ENCODE data around the gene TMEM218.

Gene TMEM218

DNA sequence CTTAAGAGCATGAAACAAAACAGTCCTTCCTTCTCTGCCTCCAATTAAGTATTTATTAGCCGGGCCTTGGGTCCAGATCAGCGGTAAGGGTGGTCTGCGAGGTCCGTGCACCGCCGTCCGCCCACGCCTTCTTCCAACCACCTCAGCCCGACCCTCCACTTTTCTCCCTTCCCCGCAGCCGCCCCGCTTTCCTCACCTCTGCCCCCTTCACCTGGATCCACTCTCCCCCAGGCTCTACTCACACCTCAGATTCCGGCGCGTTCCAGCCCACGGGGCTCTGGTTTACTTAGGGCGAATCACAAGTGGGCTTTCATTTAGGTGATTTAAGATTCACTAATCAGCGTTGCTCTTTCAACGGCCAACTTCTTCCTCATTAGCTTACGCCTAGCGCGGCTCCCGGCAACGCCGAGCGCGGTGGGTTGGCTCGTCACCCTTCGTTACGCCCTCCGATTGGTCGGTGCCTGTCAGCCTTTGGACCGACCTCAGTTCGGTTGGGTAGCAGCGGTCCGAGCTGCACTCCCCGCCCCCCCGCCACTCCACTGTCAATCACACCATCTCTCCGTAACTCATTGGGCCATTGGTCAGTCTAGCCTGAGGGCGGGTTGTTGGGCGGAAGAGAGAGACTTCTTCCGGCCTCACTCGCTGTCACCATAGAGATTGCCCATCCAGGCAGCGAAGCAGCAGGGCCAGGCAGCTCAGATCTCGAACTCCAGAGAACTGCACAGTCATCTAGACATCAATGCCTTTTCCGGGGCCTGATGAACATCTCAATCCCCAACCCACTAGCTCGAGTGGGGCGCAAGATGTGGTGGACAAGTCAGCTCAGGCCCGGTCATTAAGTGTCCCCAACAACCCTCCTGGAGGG, at the start of gene TMEM218:
Gene TMEM218, minus strand, starts transcription at position 284 of the 865 bp plus-strand sequence. CDS start 9,385 bp downstream, outside the sequence.
- H3K4me3 ChIP-seq (ENCODE audit: low read depth, low read length): peak within 1 kb of the TSS; percentile 65
- TF ChIP-seq, protein P1, sequence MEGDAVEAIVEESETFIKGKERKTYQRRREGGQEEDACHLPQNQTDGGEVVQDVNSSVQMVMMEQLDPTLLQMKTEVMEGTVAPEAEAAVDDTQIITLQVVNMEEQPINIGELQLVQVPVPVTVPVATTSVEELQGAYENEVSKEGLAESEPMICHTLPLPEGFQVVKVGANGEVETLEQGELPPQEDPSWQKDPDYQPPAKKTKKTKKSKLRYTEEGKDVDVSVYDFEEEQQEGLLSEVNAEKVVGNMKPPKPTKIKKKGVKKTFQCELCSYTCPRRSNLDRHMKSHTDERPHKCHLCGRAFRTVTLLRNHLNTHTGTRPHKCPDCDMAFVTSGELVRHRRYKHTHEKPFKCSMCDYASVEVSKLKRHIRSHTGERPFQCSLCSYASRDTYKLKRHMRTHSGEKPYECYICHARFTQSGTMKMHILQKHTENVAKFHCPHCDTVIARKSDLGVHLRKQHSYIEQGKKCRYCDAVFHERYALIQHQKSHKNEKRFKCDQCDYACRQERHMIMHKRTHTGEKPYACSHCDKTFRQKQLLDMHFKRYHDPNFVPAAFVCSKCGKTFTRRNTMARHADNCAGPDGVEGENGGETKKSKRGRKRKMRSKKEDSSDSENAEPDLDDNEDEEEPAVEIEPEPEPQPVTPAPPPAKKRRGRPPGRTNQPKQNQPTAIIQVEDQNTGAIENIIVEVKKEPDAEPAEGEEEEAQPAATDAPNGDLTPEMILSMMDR (IDR thresholded peaks at IDR 0.05; ENCODE audit: low read depth, low read length): no peak
- in situ Hi-C loops (cut with HindIII; ENCODE audit: low sequenced_read_pairs): no loop called here
- peak; percentile 99 for DNase-seq (ENCODE audit: low read depth, low spot score)

DNA sequence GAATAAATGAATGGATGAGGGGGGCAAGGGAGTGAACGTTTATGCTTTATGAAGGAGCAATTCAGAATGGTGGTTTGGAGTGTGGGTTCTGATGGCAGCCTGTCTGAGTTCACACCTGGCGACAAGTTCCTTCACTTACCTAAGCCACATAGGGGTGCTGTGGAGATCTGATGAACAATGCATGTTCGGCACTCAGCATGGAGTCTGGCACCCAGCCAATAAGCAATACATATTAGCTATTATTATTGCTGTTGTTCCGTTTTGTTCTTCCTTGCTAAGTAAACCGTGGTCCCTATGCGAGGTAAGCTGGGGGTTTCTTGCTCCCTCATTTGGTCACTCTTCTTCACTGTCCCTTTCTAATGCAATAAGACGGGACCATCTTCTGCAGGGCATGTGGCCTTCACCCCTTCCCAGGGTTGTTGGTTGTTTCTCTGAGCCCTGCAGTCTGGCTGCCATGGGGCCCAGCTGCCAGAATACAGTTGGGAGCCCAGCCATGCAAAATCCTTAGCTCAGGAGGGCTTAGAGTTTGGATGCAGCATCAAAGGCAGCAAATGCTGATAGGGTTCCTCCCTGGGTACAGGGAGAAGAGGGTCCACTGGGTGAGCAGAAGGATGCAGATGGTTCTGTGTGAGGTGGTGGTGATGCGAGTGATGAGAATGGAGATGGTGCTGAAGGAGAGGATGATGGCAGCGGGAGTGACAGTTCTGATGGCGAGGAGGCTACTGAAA, 46.7 kb upstream of the TMEM218 start:
- TF ChIP-seq, protein P1 (IDR thresholded peaks at IDR 0.05; ENCODE audit: low read depth, low read length): no peak
- H3K4me3 ChIP-seq (ENCODE audit: low read depth, low read length): no peak overlapping the region
- no peak for DNase-seq (ENCODE audit: low read depth, low spot score)
- in situ Hi-C loops (cut with HindIII; ENCODE audit: low sequenced_read_pairs): no loop called here

DNA sequence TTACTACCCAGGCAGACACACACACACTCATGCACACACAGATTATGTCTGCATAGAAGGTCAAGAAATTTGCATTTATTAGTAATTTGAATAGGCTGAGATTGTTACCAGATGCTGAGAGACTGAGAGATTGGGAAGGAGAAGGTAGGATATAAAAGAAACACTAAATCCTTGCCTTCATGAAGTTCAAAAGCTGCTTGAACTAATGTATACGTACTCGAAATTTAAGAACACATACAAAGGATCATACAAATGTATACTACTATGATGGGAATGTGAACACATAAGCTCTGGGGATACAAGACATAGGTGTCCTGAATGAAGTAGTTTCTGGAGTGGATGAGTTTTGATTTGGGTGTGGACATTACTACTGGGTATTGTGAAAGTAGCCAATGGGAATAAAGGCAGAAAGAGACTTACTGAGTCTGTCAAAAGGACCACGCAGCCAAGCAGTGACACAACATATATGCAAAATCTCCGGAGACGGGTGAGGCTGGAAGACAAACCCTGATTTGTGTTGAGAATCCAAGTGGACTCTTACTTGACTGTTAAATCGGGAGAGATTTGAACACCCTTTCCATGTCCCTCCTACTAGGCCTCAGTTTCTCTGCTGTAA, 45.8 kb upstream of the TMEM218 start:
- TF ChIP-seq, protein P1 (IDR thresholded peaks at IDR 0.05; ENCODE audit: low read depth, low read length): no peak
- DNase-seq (ENCODE audit: low read depth, low spot score): no peak
- H3K4me3 ChIP-seq (ENCODE audit: low read depth, low read length): no peak overlapping the region
- in situ Hi-C loops (cut with HindIII; ENCODE audit: low sequenced_read_pairs): no loop called here

DNA sequence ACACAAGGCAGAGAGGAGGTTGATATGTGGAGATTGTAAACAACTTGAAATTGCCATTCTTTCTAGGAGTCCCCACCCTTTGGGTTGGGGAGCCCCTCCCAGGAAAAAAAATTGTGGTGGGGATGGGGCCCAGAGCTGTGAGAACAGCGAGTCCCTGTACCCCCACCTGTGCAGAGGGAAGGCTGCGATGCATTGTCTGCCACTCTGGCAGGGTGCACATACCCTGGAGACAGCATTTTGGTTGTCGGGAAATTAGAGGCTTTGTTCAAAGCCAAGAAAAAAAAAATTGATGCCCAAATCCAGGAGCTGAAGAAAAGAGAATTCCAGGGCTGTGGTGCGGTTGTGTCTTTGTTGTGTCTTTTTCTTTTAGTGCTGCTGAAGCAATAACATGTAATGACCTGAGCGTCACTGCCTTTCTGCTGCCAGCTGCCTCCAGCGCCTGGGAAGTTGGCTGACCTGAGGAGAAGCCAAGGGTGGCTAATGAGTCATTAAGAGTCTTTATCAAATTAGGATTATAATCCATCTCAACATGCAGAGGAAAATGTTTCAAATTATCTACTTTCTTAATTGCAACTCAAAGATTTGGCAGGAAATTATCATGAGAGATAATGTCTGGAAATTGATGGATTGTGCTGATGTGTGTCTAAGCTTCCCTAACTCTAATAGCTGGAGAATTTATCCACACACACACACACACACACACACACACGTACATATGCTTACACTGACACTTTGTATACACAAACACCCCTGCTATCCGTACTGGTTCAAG, 45.1 kb upstream of the TMEM218 start:
- no peak for DNase-seq (ENCODE audit: low read depth, low spot score)
- in situ Hi-C loops (cut with HindIII; ENCODE audit: low sequenced_read_pairs): no loop called here
- H3K4me3 ChIP-seq (ENCODE audit: low read depth, low read length): no peak overlapping the region
- TF ChIP-seq, protein P1 (IDR thresholded peaks at IDR 0.05; ENCODE audit: low read depth, low read length): no peak

DNA sequence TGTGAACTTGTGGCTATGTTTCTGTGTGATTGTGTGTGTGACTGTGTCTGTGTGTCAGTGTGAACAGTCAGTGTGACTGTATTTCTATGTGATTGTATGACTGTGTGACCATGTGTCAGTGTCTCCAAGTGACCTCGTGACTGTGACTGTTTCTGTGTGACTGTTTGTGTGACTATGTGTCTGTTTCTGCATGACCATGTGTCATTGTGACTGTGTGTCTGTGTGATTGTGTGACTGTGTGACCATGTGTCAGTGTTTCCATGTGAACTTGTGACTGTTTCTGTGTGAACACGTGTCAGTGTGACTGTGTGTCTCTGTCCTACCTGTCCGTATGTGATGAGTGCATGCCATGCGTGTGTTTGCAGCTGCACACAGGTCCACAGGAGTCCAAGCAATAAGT, 44.3 kb upstream of the TMEM218 start:
- no peak overlapping the region for H3K4me3 ChIP-seq (ENCODE audit: low read depth, low read length)
- in situ Hi-C loops (cut with HindIII; ENCODE audit: low sequenced_read_pairs): no loop called here
- TF ChIP-seq, protein P1 (IDR thresholded peaks at IDR 0.05; ENCODE audit: low read depth, low read length): no peak
- DNase-seq (ENCODE audit: low read depth, low spot score): no peak

DNA sequence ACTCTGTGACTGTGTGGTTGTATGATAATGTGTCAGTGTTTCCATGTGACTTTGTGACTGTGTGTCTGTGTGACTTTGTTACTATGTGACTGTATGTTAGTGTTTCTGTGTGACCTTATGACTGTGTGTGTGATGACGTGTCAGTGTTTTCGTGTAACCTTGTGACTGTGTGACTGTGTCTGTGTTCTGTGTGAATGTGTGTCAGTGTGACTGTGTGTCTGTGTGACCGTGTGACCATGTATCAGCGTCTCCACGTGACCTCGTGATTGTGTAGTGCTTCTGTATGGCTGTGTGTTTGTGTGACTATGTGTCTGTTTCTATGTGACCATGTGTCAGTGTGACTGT, 43.6 kb upstream of the TMEM218 start:
- in situ Hi-C loops (cut with HindIII; ENCODE audit: low sequenced_read_pairs): no loop called here
- H3K4me3 ChIP-seq (ENCODE audit: low read depth, low read length): no peak overlapping the region
- DNase-seq (ENCODE audit: low read depth, low spot score): no peak
- TF ChIP-seq, protein P1 (IDR thresholded peaks at IDR 0.05; ENCODE audit: low read depth, low read length): no peak
